Mucosa of descending colon (tissue), 3 donors: ENCODE data around the gene TALDO1. TPM values are rescaled to one million over a fixed set of nuclear protein-coding genes. Genes with fewer than 3 reads are reported as not detected.
A peak's percentile ranks its signal among the peaks of the same experiment; 100 is the strongest.

Experiments used
- ATAC-seq: fragments of 200-7000 bp; cut with Tn5 transposase; one replicate; pipeline ENCODE4 v1.9.1; 2020; ENCODE audit warnings: mild to moderate bottlenecking, moderate library complexity
- DNase-seq, 3 donors: peaks; one replicate each; pipeline ENCODE4 v3.0.0-alpha.2; 2020
- H3K36me3 ChIP-seq: fragments of 200-600 bp; one replicate; pipeline ENCODE4 v1.8.0; 2021; ENCODE audit warnings: low read depth, mild to moderate bottlenecking
- H3K4me1 ChIP-seq: fragments of 200-600 bp; one replicate; pipeline ENCODE4 v1.8.0; 2021; ENCODE audit warnings: low read depth, mild to moderate bottlenecking
- H3K4me3 ChIP-seq: fragments of 200-600 bp; one replicate; pipeline ENCODE4 v1.8.0; 2021; ENCODE audit warnings: mild to moderate bottlenecking
- H3K9me3 ChIP-seq: fragments of 200-600 bp; one replicate; pipeline ENCODE4 v1.8.0; 2021; ENCODE audit warnings: mild to moderate bottlenecking
- intact Hi-C, 2 donors: fragments of 100-400 bp; cut with DNase I in 1 of 2; cut with micrococcal nuclease in 1 of 2; formaldehyde crosslinking; loops; one replicate each; pipeline versions ENCODE4 v1.11.0 to v1.11.1; 2022; cut with DNase I, micrococcal nuclease
- total RNA-seq, 3 donors: library from RNA; stranded (reverse); fragmentation: NEBNext Ultra II Directional in 2 of 3; extraction: Animal tissue kit (Norgen Biotek cat#: 25700) in 2 of 3; gene quantifications; one replicate each; pipeline versions ENCODE4 v1.2.1 to v1.2.4, GENCODE V29; 2021 to 2023
- TF ChIP-seq, protein P1 (sequence below): fragments of 200-600 bp; IDR thresholded peaks from one replicate; pipeline ENCODE4 v1.8.0; 2022; ENCODE audit warnings: antibody characterized with exemption, mild to moderate bottlenecking
- donor health status: DM: no; HTN: no; CAD: no; lungs with moderate emphysema.
- donor health status: DM: no; HTN: no; CAD: no.
- donor health status: DM: no; HTN: yes; CAD: no.

Gene TALDO1
- total RNA-seq, 3 donors from 2014 or later = 101 to 158 (median 128) TPM

- DNase-seq = peak in 1 of 3 donors; percentile 55
- Histone ChIP-seq H3K36me3 (no peaks in the 10 kb centered on the region), H3K4me3 (no peak overlapping the region), H3K4me1 (peaks cover 25% of the 10 kb centered on the region), H3K9me3 (no peaks in the 10 kb centered on the region)
- no peak for ATAC-seq
- intact Hi-C loops = loop anchor here (10.0 kb wide), 2 partner anchors 56 to 166 kb away; no protein-coding TSS in a partner anchor
- TF ChIP-seq, protein P1, sequence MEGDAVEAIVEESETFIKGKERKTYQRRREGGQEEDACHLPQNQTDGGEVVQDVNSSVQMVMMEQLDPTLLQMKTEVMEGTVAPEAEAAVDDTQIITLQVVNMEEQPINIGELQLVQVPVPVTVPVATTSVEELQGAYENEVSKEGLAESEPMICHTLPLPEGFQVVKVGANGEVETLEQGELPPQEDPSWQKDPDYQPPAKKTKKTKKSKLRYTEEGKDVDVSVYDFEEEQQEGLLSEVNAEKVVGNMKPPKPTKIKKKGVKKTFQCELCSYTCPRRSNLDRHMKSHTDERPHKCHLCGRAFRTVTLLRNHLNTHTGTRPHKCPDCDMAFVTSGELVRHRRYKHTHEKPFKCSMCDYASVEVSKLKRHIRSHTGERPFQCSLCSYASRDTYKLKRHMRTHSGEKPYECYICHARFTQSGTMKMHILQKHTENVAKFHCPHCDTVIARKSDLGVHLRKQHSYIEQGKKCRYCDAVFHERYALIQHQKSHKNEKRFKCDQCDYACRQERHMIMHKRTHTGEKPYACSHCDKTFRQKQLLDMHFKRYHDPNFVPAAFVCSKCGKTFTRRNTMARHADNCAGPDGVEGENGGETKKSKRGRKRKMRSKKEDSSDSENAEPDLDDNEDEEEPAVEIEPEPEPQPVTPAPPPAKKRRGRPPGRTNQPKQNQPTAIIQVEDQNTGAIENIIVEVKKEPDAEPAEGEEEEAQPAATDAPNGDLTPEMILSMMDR = no peak
These were observed 26.0 kb upstream of the TALDO1 start for GRCh38 chr11:721247-721740.

DNA sequence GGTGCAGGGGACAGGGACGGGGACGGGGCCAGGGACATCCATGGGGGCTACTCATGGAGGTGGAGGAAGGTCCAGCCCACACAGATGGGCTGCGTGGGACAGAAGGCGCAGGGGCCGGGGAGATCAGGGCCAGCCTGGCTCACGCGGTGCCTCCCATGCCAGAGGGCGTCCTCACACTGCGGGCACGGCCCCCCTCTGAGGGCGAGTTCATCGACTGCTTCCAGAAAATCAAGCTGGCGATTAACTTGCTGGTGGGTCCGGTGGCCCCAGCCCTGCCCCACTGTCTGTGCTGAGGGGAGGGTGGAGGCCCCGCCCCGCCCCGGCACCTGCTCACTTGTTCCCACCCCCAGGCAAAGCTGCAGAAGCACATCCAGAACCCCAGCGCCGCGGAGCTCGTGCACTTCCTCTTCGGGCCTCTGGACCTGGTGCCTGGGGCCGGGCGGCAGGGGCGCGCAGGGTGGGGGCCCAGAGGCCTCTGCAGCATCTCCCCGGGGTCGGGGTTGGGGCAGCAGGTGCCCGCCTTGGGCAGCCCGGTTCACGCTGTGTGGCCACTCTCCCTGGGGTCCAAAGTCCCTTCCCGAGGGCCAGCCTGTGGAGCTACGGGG lies 25.4 kb upstream of the TALDO1 start:
- TF ChIP-seq, protein P1 = no peak
- DNase-seq (peak; percentile 51 to 83 (median 65)), ATAC-seq (peak; percentile 5)
- Histone ChIP-seq H3K36me3 (no peaks in the 10 kb centered on the region), H3K4me3 (no peak overlapping the region), H3K9me3 (no peaks in the 10 kb centered on the region), H3K4me1 (peaks cover 29% of the 10 kb centered on the region)
- intact Hi-C loops = loop anchor here (10.0 kb wide), 2 partner anchors 57 to 167 kb away; no protein-coding TSS in a partner anchor

- no peaks in the 10 kb centered on the region for H3K9me3 ChIP-seq
- no peaks in the 10 kb centered on the region for H3K36me3 ChIP-seq
- TF ChIP-seq, protein P1 = no peak
- DNase-seq (peak; percentile 6 to 59 (median 45)), ATAC-seq (no peak)
- H3K4me1 ChIP-seq = peaks cover 31% of the 10 kb centered on the region
- intact Hi-C loops = loop anchor here (10.0 kb wide), 2 partner anchors 58 to 168 kb away; no protein-coding TSS in a partner anchor
- H3K4me3 ChIP-seq = no peak overlapping the region
These were observed 24.9 kb upstream of the TALDO1 start for GRCh38 chr11:722346-722811.

DNA sequence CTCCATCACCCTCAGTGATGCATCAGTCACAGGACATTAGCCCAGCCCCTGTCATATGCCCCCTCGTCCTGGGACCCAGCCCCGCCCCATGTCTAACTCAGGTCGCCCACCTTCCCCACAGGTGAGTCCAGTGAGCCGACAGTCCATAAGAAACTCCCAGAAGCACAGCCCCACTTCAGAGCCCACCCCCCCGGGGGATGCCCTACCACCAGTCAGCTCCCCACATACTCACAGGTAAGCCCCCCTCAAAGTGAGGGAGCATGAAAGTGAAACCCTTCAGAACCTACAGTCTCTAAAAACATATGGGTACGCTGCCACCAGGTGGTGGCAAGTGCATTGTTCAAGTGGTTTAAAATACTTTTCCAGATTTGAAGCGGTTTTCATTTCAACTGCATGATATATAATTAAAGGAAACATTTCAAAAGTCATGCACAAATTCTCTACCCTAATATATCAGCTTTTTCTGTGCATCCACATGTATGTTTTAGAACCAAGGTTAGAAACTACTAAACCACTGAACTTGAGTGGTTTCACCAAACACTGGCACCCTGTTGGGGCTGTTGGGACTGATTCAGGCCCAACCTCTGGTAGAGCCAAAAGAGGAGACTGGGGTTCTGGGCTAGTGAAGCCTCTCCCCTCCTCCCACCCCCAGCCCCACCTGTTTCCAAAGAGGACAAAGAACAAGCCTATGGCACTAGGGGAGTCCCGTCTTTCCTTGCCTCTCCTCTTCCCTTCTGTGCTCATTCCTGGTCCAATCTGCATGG lies 24.0 kb upstream of the TALDO1 start:
- intact Hi-C loops = loop anchor here (10.0 kb wide), 2 partner anchors 59 to 169 kb away; no protein-coding TSS in a partner anchor
- peaks cover 38% of the 10 kb centered on the region for H3K4me1 ChIP-seq
- H3K4me3 ChIP-seq = no peak overlapping the region
- no peak for ATAC-seq
- no peaks in the 10 kb centered on the region for H3K36me3 ChIP-seq
- TF ChIP-seq, protein P1 = peak; percentile 36
- DNase-seq = peak in 2 of 3 donors; percentile 53 to 73
- no peaks in the 10 kb centered on the region for H3K9me3 ChIP-seq

DNA sequence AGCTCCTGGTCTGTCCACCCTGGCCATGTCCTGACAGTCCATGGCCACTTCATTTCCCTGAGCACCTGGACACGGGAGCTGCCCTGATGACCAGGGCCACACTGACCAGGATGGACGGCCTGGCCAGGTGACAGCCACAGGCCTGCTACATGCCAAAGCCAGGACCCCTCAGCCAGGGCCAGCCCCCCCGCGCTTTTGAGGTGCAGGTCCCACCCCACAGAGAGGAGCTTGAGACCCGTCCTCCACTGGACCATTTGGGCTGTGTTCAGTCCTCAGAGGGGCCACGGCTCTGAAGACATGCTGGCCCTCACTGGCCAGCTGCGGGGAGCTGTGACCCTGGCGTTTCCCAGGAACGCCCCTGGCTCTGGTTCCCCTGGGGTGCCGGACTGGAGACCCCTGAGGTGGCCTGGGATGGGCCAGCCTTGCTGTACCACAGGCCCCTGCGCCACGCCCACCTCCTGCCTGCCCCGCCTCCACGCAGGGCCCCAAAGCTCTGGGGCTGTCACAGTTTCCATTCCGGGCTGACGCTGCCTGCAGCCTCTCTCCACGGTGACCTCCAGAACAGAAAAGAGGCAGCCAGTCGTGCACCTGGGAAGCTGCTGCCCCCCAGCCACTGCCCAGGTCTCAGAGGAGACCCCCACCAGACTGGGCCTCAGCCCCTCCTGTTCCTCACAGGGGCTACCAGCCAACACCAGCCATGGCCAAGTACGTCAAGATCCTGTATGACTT lies 23.1 kb upstream of the TALDO1 start:
- ATAC-seq (no peak), DNase-seq (peak; percentile 19 to 57 (median 47))
- Histone ChIP-seq H3K4me1 (peaks cover 38% of the 10 kb centered on the region), H3K4me3 (no peak overlapping the region), H3K9me3 (no peaks in the 10 kb centered on the region), H3K36me3 (no peaks in the 10 kb centered on the region)
- intact Hi-C loops = loop anchor here (10.0 kb wide), 2 partner anchors 59 to 169 kb away; no protein-coding TSS in a partner anchor
- TF ChIP-seq, protein P1 = no peak
